Islet precursor cell (in vitro differentiated cells): ENCODE data around the gene NDRG4.

Experiments used
- DNase-seq: peaks from one replicate; pipeline ENCODE4 v3.0.0-alpha.2; 2018

NDRG4 gene

GRCh38 chr16:58499615-58500351, at the start of gene NDRG4:
TSS of gene NDRG4 (plus strand) at chr16:58500143. CDS start at chr16:58500249, 106 bp downstream.
- DNase-seq, result peak; percentile 98

- DNase-seq, result no peak
Measured at GRCh38 chr16:58450590-58450989, 49.4 kb upstream of the NDRG4 start.

GRCh38 chr16:58451265-58451689, 48.7 kb upstream of the NDRG4 start:
- no peak for DNase-seq

GRCh38 chr16:58451945-58452401, 48.0 kb upstream of the NDRG4 start:
- DNase-seq, result no peak

GRCh38 chr16:58452640-58453039, 47.3 kb upstream of the NDRG4 start:
- DNase-seq, result no peak

- DNase-seq, result no peak
Measured at GRCh38 chr16:58454178-58454577, 45.8 kb upstream of the NDRG4 start.

GRCh38 chr16:58454856-58455255, 45.1 kb upstream of the NDRG4 start:
- DNase-seq, result no peak

GRCh38 chr16:58455750-58456149, 44.2 kb upstream of the NDRG4 start:
- DNase-seq, result no peak

GRCh38 chr16:58456193-58456592, 43.8 kb upstream of the NDRG4 start:
- DNase-seq, result no peak

- DNase-seq, result peak; percentile 66
Measured at GRCh38 chr16:58458606-58459343, 41.2 kb upstream of the NDRG4 start.

- DNase-seq, result peak; percentile 67
Measured at GRCh38 chr16:58459344-58460218, 40.4 kb upstream of the NDRG4 start.

- DNase-seq, result no peak
Measured at GRCh38 chr16:58460219-58460610, 39.7 kb upstream of the NDRG4 start.

GRCh38 chr16:58461056-58461455, 38.9 kb upstream of the NDRG4 start:
- DNase-seq, result no peak

- no peak for DNase-seq
Measured at GRCh38 chr16:58461640-58462039, 38.3 kb upstream of the NDRG4 start.

- no peak for DNase-seq
Measured at GRCh38 chr16:58462089-58462488, 37.9 kb upstream of the NDRG4 start.

- no peak for DNase-seq
Measured at GRCh38 chr16:58462499-58462996, 37.4 kb upstream of the NDRG4 start.

GRCh38 chr16:58462997-58463941, 36.7 kb upstream of the NDRG4 start:
- DNase-seq, result no peak

GRCh38 chr16:58464047-58464915, 35.7 kb upstream of the NDRG4 start:
- no peak for DNase-seq

GRCh38 chr16:58464916-58465731, 34.8 kb upstream of the NDRG4 start:
- DNase-seq, result peak; percentile 74

GRCh38 chr16:58465817-58466216, 34.1 kb upstream of the NDRG4 start:
- no peak for DNase-seq
